H1 (cell line): ENCODE measurements around the gene CD248. TPM values are rescaled to one million over a fixed set of nuclear protein-coding genes. Genes with fewer than 3 reads are reported as not detected.

Experiments
- KDM4A ChIP-seq: IDR thresholded peaks from one replicate; pipeline ENCODE4 v1.7.1; 2012; ENCODE audit warnings: low read depth, mild to moderate bottlenecking, moderate library complexity, low read length, inconsistent platforms; ENCODE audit not compliant: severe bottlenecking
- MAFK ChIP-seq: IDR thresholded peaks from 2 replicates; pipeline ENCODE4 v1.6.1; 2012; ENCODE audit warnings: low read depth, mild to moderate bottlenecking, improper control_type of control experiment, low read length
- PHF8 ChIP-seq: fragments of 200-600 bp; sonication (generic); conservative IDR thresholded peaks from 2 replicates; pipeline ENCODE4 v1.7.1; 2012; ENCODE audit warnings: low read depth, mild to moderate bottlenecking, inconsistent platforms, low read length, moderate library complexity
- POLR2A ChIP-seq, 2 experiments: IDR thresholded peaks; 1 replicate in 1 of 2; 2 replicates in 1 of 2; pipeline ENCODE4 v1.6.1; 2011; ENCODE audit warnings: low read depth in 2 of 2, low read length in 2 of 2, mild to moderate bottlenecking in 2 of 2; ENCODE audit errors: control extremely low read depth in 1 of 2
- RBBP5 ChIP-seq: IDR thresholded peaks from 2 replicates; pipeline ENCODE4 v1.7.1; 2012; ENCODE audit warnings: low read depth, mild to moderate bottlenecking, inconsistent platforms, low read length, moderate library complexity, borderline replicate concordance
- SIX5 ChIP-seq: IDR thresholded peaks from 2 replicates; pipeline ENCODE4 v1.6.1; 2011; ENCODE audit warnings: mild to moderate bottlenecking, low read depth, low read length
- SP2 ChIP-seq: IDR thresholded peaks from 2 replicates; pipeline ENCODE4 v1.6.1; 2012; ENCODE audit warnings: mild to moderate bottlenecking, low read length, inconsistent platforms
- SP4 ChIP-seq: IDR thresholded peaks from 2 replicates; pipeline ENCODE4 v1.6.1; 2012; ENCODE audit warnings: low read length, inconsistent platforms
- SRF ChIP-seq: IDR thresholded peaks from 2 replicates; pipeline ENCODE4 v1.6.1; 2011; ENCODE audit warnings: mild to moderate bottlenecking, low read depth, low read length, moderate library complexity
- TAF1 ChIP-seq: IDR thresholded peaks from 2 replicates; pipeline ENCODE4 v1.6.1; 2011; ENCODE audit warnings: mild to moderate bottlenecking, low read depth, low read length
- TBP ChIP-seq: IDR thresholded peaks from 2 replicates; pipeline ENCODE4 v1.6.1; 2011; ENCODE audit warnings: low read depth, low read length, improper control_type of control experiment
- polyA plus RNA-seq, 7 experiments: library from polyadenylated mRNA; depleted of rRNA in 3 of 7; stranded (reverse) in 5 of 7; unstranded in 2 of 7; fragments of >200 nt in 5 of 7; fragments of 200-250 nt in 2 of 7; gene quantifications; 1 replicate in 5 of 7; 2 replicates in 1 of 7; 4 replicates in 1 of 7; pipeline versions ENCODE4 v1.2.1 to v1.2.3, GENCODE V29; 2011 to 2013; ENCODE audit warnings: missing spikeins in 2 of 7, mixed read lengths in 2 of 7
- total RNA-seq: library from RNA; stranded (reverse); fragmentation: NEBNext Ultra II Directional; extraction: Animal tissue kit (Norgen Biotek cat#: 25700); gene quantifications from 2 replicates; pipeline ENCODE4 v1.2.1, GENCODE V29; 2021
- TF ChIP-seq, protein P1 (sequence below): IDR thresholded peaks from 2 replicates; pipeline ENCODE4 v1.6.1; 2011; ENCODE audit warnings: low read depth, mild to moderate bottlenecking, low read length; ENCODE audit not compliant: insufficient read depth
- TF ChIP-seq, protein P2 (sequence below): IDR thresholded peaks from 2 replicates; pipeline ENCODE4 v1.6.1; 2012; ENCODE audit warnings: low read length, inconsistent platforms
- TF ChIP-seq, protein P3 (sequence below): IDR thresholded peaks from 2 replicates; pipeline ENCODE4 v1.6.1; 2012; ENCODE audit warnings: inconsistent platforms

CD248 gene
- total and polyA plus RNA-seq, 2 of the 8 experiments (the other 6 are each of a cell fraction or from before 2014, with no cell fraction given) = 2.7 to 3.9 TPM

DNA sequence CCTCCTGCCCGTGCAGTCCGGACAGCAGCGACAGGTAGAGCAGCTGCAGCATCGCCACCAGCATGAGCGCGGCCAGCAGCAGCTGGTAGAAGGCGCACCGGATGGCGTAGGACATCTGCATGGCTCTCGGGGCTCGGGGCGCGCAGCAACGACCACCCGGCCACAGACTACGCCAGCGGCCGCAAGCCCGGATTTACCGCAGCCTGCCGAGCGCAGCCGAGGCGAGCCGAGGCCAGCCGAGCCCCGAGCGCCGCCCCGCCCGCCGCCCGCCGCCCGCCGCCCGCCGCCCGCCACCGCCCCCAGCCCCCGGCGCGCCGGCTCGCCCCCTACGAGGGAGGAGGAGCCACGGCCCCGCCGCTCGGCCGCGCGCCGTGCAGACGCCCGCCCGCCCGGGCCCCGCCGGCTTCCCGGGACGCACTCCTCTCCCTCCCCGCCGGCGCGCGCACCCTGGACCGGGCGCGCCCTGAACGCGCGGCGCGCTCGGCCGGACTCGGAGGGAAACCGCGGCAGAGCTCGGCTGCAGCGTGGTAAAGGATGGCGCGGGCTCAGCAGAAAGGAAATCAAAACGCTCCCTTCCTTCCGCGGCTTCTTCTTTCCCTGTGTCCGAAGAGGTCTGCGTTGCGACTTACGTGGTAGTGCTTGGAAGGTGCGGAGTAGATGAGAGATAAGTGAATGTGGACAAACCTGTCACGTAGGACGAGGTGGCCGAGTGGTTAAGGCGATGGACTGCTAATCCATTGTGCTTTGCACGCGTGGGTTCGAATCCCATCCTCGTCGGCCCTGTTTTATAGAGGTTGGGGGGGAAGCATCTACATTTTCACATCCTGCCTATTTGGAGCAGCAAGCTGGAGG lies 30.8 kb upstream of the CD248 start, which contains the start of gene B4GAT1 (continued):
- peak; percentile 47; the same call in 1 of the 2 replicates for TF ChIP-seq TAF1
- peak; percentile 51 to 69 for TF ChIP-seq POLR2A (IDR thresholded peaks at IDR 0.05; ENCODE audit: control extremely low read depth in 1 of 2, low read depth in 2 of 2, low read length in 2 of 2)
- peak; percentile 34; the same call in 1 of the 2 replicates for TF ChIP-seq SP4
- TF ChIP-seq, protein P1, sequence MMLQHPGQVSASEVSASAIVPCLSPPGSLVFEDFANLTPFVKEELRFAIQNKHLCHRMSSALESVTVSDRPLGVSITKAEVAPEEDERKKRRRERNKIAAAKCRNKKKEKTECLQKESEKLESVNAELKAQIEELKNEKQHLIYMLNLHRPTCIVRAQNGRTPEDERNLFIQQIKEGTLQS = no peak
- peak; percentile 51; the same call in 1 of the 2 replicates for TF ChIP-seq MAFK
- peak; percentile 100 for TF ChIP-seq RBBP5
- TF ChIP-seq KDM4A = peak; percentile 84
- peak; percentile 83 for TF ChIP-seq PHF8
- TF ChIP-seq SP2 = no peak
- TF ChIP-seq TBP = peak; percentile 100
- no peak for TF ChIP-seq SRF
- no peak for TF ChIP-seq SIX5
- TF ChIP-seq, protein P2, sequence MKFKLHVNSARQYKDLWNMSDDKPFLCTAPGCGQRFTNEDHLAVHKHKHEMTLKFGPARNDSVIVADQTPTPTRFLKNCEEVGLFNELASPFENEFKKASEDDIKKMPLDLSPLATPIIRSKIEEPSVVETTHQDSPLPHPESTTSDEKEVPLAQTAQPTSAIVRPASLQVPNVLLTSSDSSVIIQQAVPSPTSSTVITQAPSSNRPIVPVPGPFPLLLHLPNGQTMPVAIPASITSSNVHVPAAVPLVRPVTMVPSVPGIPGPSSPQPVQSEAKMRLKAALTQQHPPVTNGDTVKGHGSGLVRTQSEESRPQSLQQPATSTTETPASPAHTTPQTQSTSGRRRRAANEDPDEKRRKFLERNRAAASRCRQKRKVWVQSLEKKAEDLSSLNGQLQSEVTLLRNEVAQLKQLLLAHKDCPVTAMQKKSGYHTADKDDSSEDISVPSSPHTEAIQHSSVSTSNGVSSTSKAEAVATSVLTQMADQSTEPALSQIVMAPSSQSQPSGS = peak; percentile 84; the same call in 1 of the 2 replicates
- TF ChIP-seq, protein P3, sequence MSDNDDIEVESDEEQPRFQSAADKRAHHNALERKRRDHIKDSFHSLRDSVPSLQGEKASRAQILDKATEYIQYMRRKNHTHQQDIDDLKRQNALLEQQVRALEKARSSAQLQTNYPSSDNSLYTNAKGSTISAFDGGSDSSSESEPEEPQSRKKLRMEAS = peak; percentile 55
